ENCODE results near the gene A2M.

- no peak for TF ChIP-seq CEBPB (IDR thresholded peaks at IDR 0.05; ENCODE audit: low read depth, low read length)
- no peak for TF ChIP-seq POLR2AphosphoS5 (IDR thresholded peaks at IDR 0.05; ENCODE audit: low read depth, low read length)
- no peak for TF ChIP-seq TCF12 (IDR thresholded peaks at IDR 0.05; ENCODE audit: low read depth, low read length)
- no peak for TF ChIP-seq CTCF (IDR thresholded peaks at IDR 0.05; ENCODE audit: control extremely low read depth in 1 of 3, insufficient read depth in 1 of 3, low read depth in 1 of 3, low read length in 3 of 3)
- no peak for TF ChIP-seq EZH2 (IDR thresholded peaks at IDR 0.05; ENCODE audit: low read depth, low read length, severe bottlenecking)
- no peak for TF ChIP-seq POLR2A (IDR thresholded peaks at IDR 0.05; ENCODE audit: control extremely low read depth in 1 of 2, low read depth in 2 of 2, low read length in 2 of 2)
- no peak for TF ChIP-seq ZNF274 (IDR thresholded peaks at IDR 0.05; ENCODE audit: borderline replicate concordance, extremely low read depth, low read length)
- TF ChIP-seq JUND (IDR thresholded peaks at IDR 0.05; ENCODE audit: low read length): no peak
- no peak for TF ChIP-seq MAX (IDR thresholded peaks at IDR 0.05)
- TF ChIP-seq TAF1 (IDR thresholded peaks at IDR 0.05; ENCODE audit: low read depth, low read length): no peak
These were observed 91.2 kb downstream of the A2M start for GRCh38 chr12:9024512-9024911.

All from H1 (cell line).